ENCODE measurements around the gene FBLN1. TPM values are rescaled to one million over a fixed set of nuclear protein-coding genes. Genes with fewer than 3 reads are reported as not detected.

FBLN1 gene
- total RNA-seq, 1 donor, result 0.10 TPM

DNA sequence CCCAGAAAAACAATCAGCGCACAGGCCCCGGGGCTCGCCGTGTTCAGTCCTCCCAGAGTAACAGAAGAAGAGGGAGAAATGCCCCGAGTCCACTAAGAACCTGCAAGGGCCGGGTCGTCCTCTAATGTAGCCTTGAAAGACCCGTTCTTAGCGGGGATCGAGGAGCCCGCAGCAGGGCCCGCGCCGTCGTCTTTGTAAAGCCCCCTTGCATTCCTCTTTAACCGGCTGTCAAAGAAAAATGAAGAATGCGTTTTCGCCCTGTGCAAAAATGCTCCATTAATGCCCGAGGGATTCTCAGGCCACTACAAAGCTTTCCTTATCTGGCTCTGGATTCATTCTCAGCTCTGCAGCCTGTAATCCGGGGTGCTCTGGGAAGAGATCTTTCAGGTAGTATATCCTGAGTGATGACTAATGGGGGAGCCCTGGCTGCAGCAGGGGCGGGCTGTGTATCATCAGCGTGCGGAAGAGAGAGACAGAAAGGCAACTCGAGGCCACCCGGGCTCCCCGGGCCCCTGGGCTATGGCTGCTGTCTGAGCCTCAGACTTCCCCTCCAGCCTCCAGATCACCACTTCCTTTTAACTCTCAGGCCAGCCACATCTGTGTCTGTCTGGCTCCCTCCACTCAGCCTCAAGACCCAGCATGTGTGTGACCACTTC, 78.2 kb downstream of the FBLN1 start:
- H3K4me3 ChIP-seq (ENCODE audit: low read length), result no peak overlapping the region
- no peaks in the 10 kb centered on the region for H3K27me3 ChIP-seq (ENCODE audit: insufficient read depth, low read length)
- H3K4me1 ChIP-seq (ENCODE audit: insufficient read depth, low read length), result peaks cover 3% of the 10 kb centered on the region
- no peaks in the 10 kb centered on the region for H3K9me3 ChIP-seq (ENCODE audit: low read depth, low read length)

DNA sequence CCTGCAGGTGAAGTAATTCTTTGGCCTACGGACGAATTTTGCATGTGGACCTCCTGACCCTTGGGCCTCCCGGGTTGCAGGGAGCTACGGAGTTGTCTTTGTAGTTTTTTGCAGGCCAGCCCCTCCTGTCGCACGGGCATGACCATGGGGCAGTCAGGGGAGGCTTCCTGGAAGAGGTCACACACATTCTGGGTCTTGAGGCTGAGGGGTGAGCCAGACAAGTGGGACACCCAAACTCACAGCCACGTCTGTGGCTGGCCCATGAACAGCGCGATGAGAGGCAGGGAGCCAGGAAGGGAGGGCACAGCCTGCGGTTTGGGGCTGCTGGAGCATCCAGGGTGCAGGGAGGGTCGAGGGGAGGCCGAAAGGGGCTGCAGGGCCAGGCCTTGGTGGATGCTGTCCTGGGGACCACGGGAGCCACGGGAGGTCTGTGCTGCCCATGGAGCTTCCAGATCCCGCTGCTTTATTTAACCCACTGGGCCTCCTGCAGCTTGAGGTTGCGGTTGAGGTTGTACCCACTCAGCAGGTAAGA, 78.9 kb downstream of the FBLN1 start:
- H3K9me3 ChIP-seq (ENCODE audit: low read depth, low read length), result no peaks in the 10 kb centered on the region
- peaks cover 3% of the 10 kb centered on the region for H3K4me1 ChIP-seq (ENCODE audit: insufficient read depth, low read length)
- no peak overlapping the region for H3K4me3 ChIP-seq (ENCODE audit: low read length)
- no peaks in the 10 kb centered on the region for H3K27me3 ChIP-seq (ENCODE audit: insufficient read depth, low read length)

DNA sequence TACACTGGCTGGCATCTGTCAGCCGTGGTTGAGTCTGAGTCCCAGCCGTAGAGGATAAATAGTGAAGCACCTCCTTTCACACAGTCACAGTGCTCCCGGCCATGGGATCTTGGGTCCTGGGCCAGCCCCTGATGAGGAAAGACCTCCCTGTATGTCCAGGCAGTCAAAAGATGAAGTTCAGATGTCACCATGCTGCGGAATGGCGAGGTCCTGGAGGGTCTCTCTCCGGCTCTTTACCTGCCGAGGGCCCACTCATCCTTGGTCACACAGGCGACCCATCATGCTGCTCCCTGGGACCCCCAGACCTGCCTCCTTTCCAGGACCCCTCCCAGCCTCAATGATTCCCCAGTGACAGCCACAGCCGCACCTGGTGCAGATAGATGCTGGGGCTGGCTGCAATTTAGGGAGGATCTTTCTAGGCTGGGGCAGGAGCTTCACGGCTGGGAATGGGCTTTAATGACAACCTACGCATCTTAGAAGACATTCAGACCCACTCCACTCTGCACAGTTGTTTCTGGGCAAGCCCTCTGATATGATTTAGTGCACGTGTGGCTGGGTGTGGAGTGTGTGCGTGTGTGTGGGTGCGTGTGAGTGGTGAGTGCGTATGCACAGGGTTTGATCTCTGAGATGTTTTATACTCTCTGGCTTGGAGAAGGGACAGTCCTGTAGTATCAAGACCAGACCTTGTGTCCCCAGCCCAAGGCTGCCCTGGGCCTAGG, 79.7 kb downstream of the FBLN1 start:
- no peaks in the 10 kb centered on the region for H3K9me3 ChIP-seq (ENCODE audit: low read depth, low read length)
- no peaks in the 10 kb centered on the region for H3K27me3 ChIP-seq (ENCODE audit: insufficient read depth, low read length)
- peaks cover 3% of the 10 kb centered on the region for H3K4me1 ChIP-seq (ENCODE audit: insufficient read depth, low read length)
- H3K4me3 ChIP-seq (ENCODE audit: low read length), result no peak overlapping the region

DNA sequence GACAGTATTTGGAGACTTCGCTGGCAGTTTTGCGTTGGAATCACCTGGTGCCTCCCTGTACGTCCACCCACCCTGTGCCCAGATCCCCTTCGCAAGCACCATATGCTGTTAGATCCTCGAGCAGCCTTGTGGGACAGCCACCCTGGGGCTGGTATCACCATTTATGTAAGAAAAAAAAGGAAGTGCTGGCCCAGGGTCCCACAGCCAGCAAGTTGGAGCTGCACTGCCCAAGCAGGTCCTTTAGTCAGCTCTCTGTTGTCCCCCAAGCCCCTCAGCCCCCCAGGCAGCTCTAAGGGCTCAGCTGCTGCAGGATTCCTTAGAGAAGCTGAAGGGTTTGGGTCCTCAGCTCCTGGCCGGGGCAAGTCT, 80.3 kb downstream of the FBLN1 start:
- H3K4me3 ChIP-seq (ENCODE audit: low read length), result no peak overlapping the region
- H3K4me1 ChIP-seq (ENCODE audit: insufficient read depth, low read length), result peaks cover 3% of the 10 kb centered on the region
- H3K27me3 ChIP-seq (ENCODE audit: insufficient read depth, low read length), result no peaks in the 10 kb centered on the region
- H3K9me3 ChIP-seq (ENCODE audit: low read depth, low read length), result no peaks in the 10 kb centered on the region

DNA sequence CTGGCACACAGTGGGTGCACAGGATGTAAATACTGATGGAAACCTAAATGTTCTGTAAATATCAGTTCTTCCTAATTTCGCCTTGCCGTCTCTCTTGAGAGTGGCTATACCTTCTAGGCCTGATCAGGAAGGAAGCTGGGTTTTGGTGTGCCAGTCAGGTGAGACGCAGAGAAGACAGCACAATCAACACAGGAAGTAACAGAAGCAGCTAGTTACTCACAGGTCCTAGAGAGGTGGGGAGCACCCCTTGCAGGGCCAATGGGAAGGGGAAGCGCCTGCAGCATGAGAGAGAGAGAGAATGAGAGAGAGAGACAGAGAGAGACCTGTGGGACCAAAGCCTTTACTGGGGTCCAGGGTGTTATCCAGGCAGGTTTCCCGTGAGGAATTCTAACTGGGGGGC, 80.8 kb downstream of the FBLN1 start:
- no peaks in the 10 kb centered on the region for H3K27me3 ChIP-seq (ENCODE audit: insufficient read depth, low read length)
- H3K4me3 ChIP-seq (ENCODE audit: low read length), result no peak overlapping the region
- peaks cover 3% of the 10 kb centered on the region for H3K4me1 ChIP-seq (ENCODE audit: insufficient read depth, low read length)
- no peaks in the 10 kb centered on the region for H3K9me3 ChIP-seq (ENCODE audit: low read depth, low read length)

DNA sequence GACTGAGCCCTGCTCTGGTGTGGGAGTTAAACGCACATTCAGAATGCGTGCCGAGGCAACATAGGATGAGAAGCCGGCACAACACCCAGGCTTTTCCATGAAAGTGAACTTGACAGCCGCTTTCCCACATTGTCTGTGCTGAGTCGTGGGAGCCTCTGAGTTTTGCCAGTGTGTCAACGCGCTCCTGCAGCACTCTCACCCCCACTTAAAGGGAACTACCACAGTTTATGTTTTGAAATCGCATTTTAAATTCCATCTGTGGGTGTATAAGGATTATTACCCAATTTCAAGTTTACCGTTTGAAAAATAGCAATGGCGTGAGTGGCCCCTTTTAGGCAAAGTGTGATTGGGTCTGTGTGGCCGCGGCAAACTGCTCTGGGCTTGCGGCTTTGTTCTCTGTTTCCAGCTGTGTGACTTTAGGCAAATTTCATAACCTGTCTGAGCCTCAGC, 81.5 kb downstream of the FBLN1 start:
- Histone ChIP-seq H3K27me3 (ENCODE audit: insufficient read depth, low read length) (no peaks in the 10 kb centered on the region), H3K4me1 (ENCODE audit: insufficient read depth, low read length) (peaks cover 3% of the 10 kb centered on the region), H3K4me3 (ENCODE audit: low read length) (no peak overlapping the region), H3K9me3 (ENCODE audit: low read depth, low read length) (no peaks in the 10 kb centered on the region)

DNA sequence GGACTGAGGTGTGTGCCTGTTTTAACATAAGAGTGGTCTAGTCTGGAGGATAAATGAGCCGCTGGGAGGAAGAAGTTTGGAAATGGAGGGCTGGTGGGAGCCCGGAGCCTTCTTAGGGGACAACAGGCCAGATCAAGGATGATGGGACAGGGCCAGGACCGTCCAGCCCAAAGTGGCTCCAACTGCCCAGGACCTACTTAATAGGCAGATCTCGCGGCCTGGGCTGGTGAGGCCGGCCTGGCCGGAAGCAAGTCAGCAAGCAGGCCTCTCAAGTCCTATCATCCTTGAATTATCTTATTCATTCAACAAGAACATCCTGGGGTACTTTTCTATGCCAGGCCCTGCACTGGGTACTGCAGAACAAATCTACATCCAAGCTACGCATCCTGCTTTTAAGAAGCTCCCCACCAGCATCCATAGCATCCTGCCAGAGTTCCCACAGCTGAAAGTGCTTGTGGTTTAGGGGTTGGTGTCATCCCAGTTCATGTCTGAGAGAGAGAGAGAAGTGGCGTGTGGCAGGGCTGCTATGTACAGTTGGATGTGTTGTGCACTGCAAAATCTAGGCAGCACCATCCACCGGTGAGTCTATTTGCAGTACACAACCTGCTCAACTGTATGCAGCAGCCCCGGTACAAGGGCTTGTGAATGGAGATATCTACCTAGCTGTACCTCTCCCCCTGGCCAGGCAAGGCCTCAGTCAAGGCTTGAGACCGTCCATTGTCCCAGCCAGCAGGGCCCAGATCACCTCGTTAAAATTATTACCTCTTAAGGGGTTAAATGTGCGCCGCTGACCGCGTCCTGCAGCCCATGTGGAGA, 82.1 kb downstream of the FBLN1 start:
- Histone ChIP-seq H3K27me3 (ENCODE audit: insufficient read depth, low read length) (no peaks in the 10 kb centered on the region), H3K9me3 (ENCODE audit: low read depth, low read length) (no peaks in the 10 kb centered on the region), H3K4me1 (ENCODE audit: insufficient read depth, low read length) (peaks cover 3% of the 10 kb centered on the region), H3K4me3 (ENCODE audit: low read length) (no peak overlapping the region)

DNA sequence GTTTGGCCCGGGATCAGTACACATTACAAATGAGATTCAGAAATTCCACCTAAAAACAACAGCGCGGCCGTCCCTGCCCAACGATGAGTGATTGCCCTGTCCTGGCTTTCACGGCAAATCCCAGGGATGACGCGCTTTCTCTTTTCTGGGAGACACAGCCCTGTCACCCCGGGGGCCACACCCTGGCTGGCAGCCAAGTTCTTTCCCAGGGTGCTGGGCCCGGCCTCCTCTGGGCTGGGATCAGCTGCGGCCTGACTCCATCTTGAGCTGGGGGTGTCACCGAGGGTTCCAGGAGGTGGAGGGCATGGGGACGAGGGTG, 82.7 kb downstream of the FBLN1 start:
- Histone ChIP-seq H3K4me3 (ENCODE audit: low read length) (no peak overlapping the region), H3K4me1 (ENCODE audit: insufficient read depth, low read length) (peaks cover 3% of the 10 kb centered on the region), H3K27me3 (ENCODE audit: insufficient read depth, low read length) (no peaks in the 10 kb centered on the region), H3K9me3 (ENCODE audit: low read depth, low read length) (no peaks in the 10 kb centered on the region)

DNA sequence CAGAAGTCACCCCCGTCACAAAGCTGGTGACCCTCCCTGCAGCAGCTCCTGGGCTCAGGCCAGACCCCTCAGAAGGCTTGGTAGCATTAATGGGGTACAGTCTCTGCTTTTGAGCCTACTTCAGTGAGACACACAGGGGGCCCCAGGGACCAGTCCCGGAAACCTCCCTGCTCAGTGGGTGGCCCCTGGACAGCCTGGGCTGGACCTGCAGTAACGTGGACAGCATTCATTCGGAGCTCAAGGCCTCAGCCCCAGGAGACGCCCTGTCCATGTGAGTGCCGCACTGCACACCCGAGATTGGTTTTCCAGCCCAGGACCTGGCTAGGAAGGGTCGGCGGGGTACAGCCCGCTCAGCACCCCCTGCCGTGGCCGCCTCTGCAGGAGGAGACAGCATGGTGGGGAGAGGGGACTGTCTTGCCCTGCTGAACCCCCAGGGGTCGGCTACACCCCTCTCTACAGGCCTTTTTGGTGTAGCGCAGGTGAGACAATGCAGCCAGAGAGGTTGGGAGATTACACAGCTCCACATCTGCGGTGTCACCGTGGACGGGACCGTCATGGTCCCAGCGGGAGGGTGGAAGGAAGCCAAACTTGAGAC, 83.4 kb downstream of the FBLN1 start:
- Histone ChIP-seq H3K27me3 (ENCODE audit: insufficient read depth, low read length) (no peaks in the 10 kb centered on the region), H3K4me3 (ENCODE audit: low read length) (no peak overlapping the region), H3K9me3 (ENCODE audit: low read depth, low read length) (no peaks in the 10 kb centered on the region), H3K4me1 (ENCODE audit: insufficient read depth, low read length) (peaks cover 3% of the 10 kb centered on the region)

DNA sequence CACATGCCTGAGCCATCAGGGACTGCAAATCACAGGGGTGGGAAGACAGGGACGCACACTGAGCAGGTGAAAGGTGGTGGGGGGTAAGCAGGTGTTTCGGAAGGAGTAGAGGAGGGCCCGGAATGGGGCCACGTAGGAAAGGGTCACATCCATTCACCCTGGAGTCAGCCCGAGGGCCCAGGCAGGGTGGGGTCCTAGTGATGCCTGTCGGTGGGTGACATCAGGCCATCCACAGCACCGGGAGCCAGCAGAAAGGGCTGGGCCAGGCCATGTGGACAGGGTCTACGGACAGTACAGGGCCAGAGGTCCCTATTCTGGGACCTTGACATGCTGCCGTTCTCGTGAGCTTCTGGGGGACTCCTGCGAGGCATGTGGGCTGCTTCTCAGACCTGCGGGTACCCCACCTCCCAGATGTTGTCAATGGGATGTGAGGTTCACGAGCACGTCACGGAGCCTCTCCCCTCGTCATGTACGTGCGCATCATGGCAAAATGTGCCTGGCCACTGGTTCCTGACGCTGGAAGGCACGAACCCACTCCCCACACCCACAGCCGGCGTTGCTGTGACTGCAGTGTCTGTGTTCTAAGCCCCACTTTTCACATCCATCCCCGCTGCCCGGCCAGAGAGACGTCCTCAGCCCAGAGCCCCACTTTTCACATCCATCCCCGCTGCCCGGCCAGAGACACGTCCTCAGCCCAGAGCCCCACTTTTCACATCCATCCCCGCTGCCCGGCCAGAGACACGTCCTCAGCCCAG, 84.1 kb downstream of the FBLN1 start:
- Histone ChIP-seq H3K4me3 (ENCODE audit: low read length) (no peak overlapping the region), H3K9me3 (ENCODE audit: low read depth, low read length) (no peaks in the 10 kb centered on the region), H3K4me1 (ENCODE audit: insufficient read depth, low read length) (peaks cover 3% of the 10 kb centered on the region), H3K27me3 (ENCODE audit: insufficient read depth, low read length) (no peaks in the 10 kb centered on the region)

DNA sequence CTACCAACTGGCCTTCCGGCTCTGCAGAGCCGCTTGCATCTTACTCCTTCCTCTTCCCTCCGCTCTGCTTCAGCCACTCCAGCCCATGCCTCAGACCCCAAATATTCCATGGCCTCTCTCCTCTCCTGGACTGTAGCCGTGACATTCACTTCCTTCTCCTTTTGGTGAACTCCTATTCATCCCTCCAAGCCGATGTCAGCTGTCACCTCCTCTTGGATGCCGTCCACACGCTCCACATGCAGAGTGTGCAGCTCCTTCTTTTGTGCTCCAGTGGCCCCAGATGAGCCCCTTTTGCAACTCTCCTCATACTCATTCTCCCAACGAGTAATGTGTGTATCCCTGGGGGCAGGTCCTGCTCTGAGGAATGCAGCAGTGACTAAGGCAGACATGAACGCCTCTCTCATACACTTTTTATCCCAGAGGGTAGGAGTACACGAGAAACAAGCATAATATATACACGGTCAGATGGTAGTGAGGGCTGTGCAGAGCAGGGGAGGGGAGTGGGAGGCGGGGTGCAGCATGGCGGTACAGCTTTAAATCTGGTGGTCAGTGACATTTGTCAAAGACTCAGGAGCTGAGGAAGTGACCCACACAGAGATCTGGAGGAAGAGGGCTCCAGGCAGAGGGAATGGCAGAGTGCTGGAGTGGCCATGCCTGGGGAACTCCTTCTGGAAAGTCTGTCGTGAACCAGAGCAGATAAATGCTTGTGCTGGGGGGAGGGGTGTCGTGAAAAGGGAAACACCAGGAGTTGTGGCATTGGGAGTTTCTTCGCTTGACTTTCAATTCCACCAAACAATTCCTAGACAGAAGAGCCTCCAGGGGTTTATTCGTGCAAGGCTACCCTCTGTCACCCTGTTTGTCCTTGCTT, 85.2 kb downstream of the FBLN1 start:
- no peaks in the 10 kb centered on the region for H3K9me3 ChIP-seq (ENCODE audit: low read depth, low read length)

DNA sequence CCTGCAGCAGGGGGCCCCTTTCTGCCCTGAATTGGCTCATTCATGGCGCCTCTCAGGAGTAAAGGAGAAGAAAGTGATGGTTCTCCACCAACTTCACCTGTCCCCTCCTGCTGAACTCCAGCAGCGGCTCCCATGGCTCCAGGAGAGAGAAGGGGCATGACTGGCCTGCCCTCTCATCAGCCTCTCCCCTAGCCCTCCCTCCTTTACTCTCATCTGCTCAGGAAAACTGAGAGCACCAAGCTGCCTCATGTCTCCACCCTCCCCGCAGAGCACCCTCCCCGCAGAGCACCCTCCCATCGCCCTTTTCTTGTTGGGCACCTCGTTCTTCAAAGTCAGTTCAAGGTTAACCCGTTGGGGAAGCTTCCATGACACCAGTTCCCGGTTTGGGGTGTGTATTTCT, 86.9 kb downstream of the FBLN1 start:
- no peaks in the 10 kb centered on the region for H3K9me3 ChIP-seq (ENCODE audit: low read depth, low read length)
- H3K4me3 ChIP-seq (ENCODE audit: low read length), result no peak overlapping the region
- H3K27me3 ChIP-seq (ENCODE audit: insufficient read depth, low read length), result no peaks in the 10 kb centered on the region
- H3K4me1 ChIP-seq (ENCODE audit: insufficient read depth, low read length), result no peaks in the 10 kb centered on the region

More for the DNA sequence above, 85.2 kb downstream of the FBLN1 start:
- H3K4me3 ChIP-seq (ENCODE audit: low read length), result no peak overlapping the region
- H3K27me3 ChIP-seq (ENCODE audit: insufficient read depth, low read length), result no peaks in the 10 kb centered on the region
- peaks cover 3% of the 10 kb centered on the region for H3K4me1 ChIP-seq (ENCODE audit: insufficient read depth, low read length)

DNA sequence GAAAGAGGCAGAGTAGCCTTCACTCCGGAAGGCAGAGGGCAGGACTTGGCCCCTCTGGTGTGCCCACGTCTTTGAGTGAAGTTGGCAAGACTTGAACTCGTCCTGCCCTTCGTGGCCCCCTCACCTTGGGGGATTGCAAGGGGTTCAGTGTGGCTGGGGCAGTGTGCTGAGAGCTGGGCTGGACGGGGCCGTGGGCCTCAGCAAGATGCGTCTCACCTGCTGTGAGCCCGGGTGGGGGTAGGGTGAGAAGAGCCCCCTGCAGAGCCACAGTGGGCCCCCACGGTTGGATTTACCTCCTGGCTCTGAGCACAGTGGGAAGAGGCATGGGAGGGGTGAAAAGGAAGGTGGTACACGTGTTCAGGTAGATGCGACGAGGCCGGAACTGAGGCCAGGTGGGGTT, 87.6 kb downstream of the FBLN1 start:
- Histone ChIP-seq H3K4me1 (ENCODE audit: insufficient read depth, low read length) (no peaks in the 10 kb centered on the region), H3K4me3 (ENCODE audit: low read length) (no peak overlapping the region), H3K27me3 (ENCODE audit: insufficient read depth, low read length) (no peaks in the 10 kb centered on the region), H3K9me3 (ENCODE audit: low read depth, low read length) (no peaks in the 10 kb centered on the region)

Data from mononuclear cell (primary cell).